ENCODE data around the gene PRPS2.
A peak's percentile ranks its signal among the peaks of the same experiment; 100 is the strongest.

PRPS2 gene

DNA sequence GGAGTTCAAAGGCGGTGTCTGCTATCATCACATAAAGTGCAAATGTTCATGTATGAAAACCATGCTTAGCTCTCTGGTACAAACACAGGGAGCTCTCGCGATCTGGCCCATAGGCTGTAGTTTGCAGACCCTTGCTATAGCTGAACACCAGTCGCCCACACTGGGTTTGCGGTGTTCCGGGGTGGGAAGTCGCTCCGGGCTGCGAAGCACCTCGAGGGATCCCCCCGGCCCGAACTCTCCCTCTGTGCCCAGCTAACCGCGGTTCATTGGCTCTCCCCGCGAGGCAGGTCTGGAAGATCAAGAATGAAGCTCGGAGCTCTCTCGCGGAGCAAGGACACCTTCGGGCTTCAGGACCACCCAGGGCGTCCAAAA is 341 bp upstream of the PRPS2 start:
- peaks cover 0 to 18% (median 0%) of the 10 kb centered on the region in 5 experiments for H3K9me3 ChIP-seq (ENCODE audit: control extremely low read depth in 1 of 5, control insufficient read depth in 4 of 5, insufficient read depth in 2 of 5, low read depth in 1 of 5, low read length in 4 of 5)
- peak in 1 of 3 donors; percentile 9 for DNase-seq

DNA sequence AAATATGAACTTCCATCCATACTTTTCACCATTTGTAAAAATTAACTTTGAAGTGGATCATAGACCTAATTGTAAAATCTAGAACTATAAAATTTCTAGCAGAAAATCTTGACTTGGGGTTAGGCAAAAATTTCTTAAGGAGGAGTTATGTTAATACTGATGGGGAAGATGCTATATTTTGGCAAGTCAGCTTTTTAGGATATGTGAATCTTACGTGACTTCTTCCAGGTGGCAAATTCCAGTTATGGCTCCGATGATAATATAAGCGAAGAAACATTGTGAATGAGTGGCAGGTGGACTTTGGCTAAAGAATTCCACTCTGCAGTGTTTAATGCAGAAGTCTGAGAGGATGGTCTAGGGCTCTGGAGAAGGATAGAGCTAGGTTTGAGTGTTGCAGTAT is 1.5 kb downstream of the PRPS2 start:
- peaks cover 0 to 3% (median under 1%) of the 10 kb centered on the region in 4 experiments for H3K36me3 ChIP-seq (ENCODE audit: control insufficient read depth in 4 of 4, insufficient read depth in 4 of 4, low read length in 3 of 4)
- H3K9me3 ChIP-seq (ENCODE audit: control extremely low read depth in 1 of 5, control insufficient read depth in 4 of 5, insufficient read depth in 2 of 5, low read depth in 1 of 5, low read length in 4 of 5) = peaks cover 0 to 18% (median 0%) of the 10 kb centered on the region in 5 experiments
- ChIA-PET CTCF (interaction anchor here (1.0 to 1.7 kb wide), 3 partner anchors 9 to 21 kb away, joined by 3 to 6 read pairs (median 4); no protein-coding TSS in a partner anchor), POLR2A (no interaction called here)
- peaks cover 0 to 13% (median 0%) of the 10 kb centered on the region in 5 experiments for H3K27me3 ChIP-seq (replicated peaks in 2 of 5; ENCODE audit: control insufficient read depth in 4 of 5, insufficient read depth in 5 of 5, low read length in 4 of 5)
- peak overlapping the region in 1 of 7 experiments; percentile 83 for H3K4me3 ChIP-seq (ENCODE audit: control insufficient read depth in 1 of 7, extremely low read depth in 1 of 7, insufficient read depth in 4 of 7, low read depth in 2 of 7, low read length in 6 of 7)
- no peak overlapping the region for H3K27ac ChIP-seq (ENCODE audit: insufficient read depth in 1 of 2, low read depth in 1 of 2, low read length in 2 of 2, poor library complexity in 1 of 2, severe bottlenecking in 2 of 2)
- H3K4me1 ChIP-seq (ENCODE audit: control extremely low read depth in 1 of 4, control insufficient read depth in 4 of 4, insufficient read depth in 4 of 4, low read length in 3 of 4) = peaks cover 0 to 11% (median 5%) of the 10 kb centered on the region in 4 experiments
- WGBS (ENCODE audit: insufficient coverage) = 98% methylated on average over 3 of the region's 3 CpGs
- no peak for DNase-seq

More for the DNA sequence above, 341 bp upstream of the PRPS2 start:
- H3K36me3 ChIP-seq (ENCODE audit: control insufficient read depth in 4 of 4, insufficient read depth in 4 of 4, low read length in 3 of 4) = peaks cover 0 to 3% (median 0%) of the 10 kb centered on the region in 4 experiments
- CTCF ChIA-PET = interaction anchor here (0.9 to 1.0 kb wide), 2 partner anchors 11 to 21 kb away, joined by 3 read pairs; no protein-coding TSS in a partner anchor
- POLR2A ChIA-PET = no interaction called here
- peak overlapping the region; percentile 59 to 83 (median 70) for H3K4me3 ChIP-seq (ENCODE audit: control insufficient read depth in 1 of 7, extremely low read depth in 1 of 7, insufficient read depth in 4 of 7, low read depth in 2 of 7, low read length in 6 of 7)
- no peak overlapping the region for H3K27ac ChIP-seq (ENCODE audit: insufficient read depth in 1 of 2, low read depth in 1 of 2, low read length in 2 of 2, poor library complexity in 1 of 2, severe bottlenecking in 2 of 2)
- WGBS (ENCODE audit: insufficient coverage) = 28% methylated on average over 15 of the region's 21 CpGs
- H3K27me3 ChIP-seq (replicated peaks in 2 of 5; ENCODE audit: control insufficient read depth in 4 of 5, insufficient read depth in 5 of 5, low read length in 4 of 5) = peaks cover 0 to 13% (median 0%) of the 10 kb centered on the region in 5 experiments
- peaks cover 0 to 11% (median 5%) of the 10 kb centered on the region in 4 experiments for H3K4me1 ChIP-seq (ENCODE audit: control extremely low read depth in 1 of 4, control insufficient read depth in 4 of 4, insufficient read depth in 4 of 4, low read length in 3 of 4)

- peaks cover 0 to 11% (median 5%) of the 10 kb centered on the region in 4 experiments for H3K4me1 ChIP-seq (ENCODE audit: control extremely low read depth in 1 of 4, control insufficient read depth in 4 of 4, insufficient read depth in 4 of 4, low read length in 3 of 4)
- no peak overlapping the region for H3K27ac ChIP-seq (ENCODE audit: insufficient read depth in 1 of 2, low read depth in 1 of 2, low read length in 2 of 2, poor library complexity in 1 of 2, severe bottlenecking in 2 of 2)
- ChIA-PET POLR2A (no interaction called here), CTCF (interaction anchor here (1.7 kb wide), 1 partner anchor 23 kb away, joined by 6 read pairs; no protein-coding TSS in a partner anchor)
- no peak overlapping the region for H3K4me3 ChIP-seq (ENCODE audit: control insufficient read depth in 1 of 7, extremely low read depth in 1 of 7, insufficient read depth in 4 of 7, low read depth in 2 of 7, low read length in 6 of 7)
- WGBS (ENCODE audit: insufficient coverage) = 88% methylated on average over 6 of the region's 6 CpGs
- peaks cover 0 to 12% (median 6%) of the 10 kb centered on the region in 4 experiments for H3K36me3 ChIP-seq (ENCODE audit: control insufficient read depth in 4 of 4, insufficient read depth in 4 of 4, low read length in 3 of 4)
- DNase-seq = no peak
- H3K9me3 ChIP-seq (ENCODE audit: control extremely low read depth in 1 of 5, control insufficient read depth in 4 of 5, insufficient read depth in 2 of 5, low read depth in 1 of 5, low read length in 4 of 5) = peaks cover 0 to 18% (median 0%) of the 10 kb centered on the region in 5 experiments
- peaks cover 0 to 8% (median 0%) of the 10 kb centered on the region in 5 experiments for H3K27me3 ChIP-seq (replicated peaks in 2 of 5; ENCODE audit: control insufficient read depth in 4 of 5, insufficient read depth in 5 of 5, low read length in 4 of 5)
Measured at GRCh38 chrX:12794654-12795053, 3.4 kb downstream of the PRPS2 start.

DNA sequence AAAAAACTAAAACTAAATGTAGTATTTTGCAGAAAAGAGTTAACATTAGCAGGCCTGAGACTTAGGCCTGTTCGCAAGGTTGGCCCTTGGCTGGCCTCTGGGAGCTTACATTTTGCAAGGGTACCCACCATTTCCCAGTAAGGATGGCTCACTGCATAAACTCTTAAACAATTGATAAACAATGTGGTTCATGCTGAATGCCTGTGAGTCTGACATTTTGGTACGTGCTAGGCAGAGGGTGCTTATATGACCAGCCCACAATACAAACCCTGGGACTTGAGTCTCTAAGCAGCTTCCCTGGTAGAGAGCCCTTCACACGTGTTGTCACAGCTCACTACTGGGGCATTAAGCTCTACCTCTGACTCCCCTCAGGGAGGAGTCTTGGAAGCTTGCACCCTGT is 7.4 kb downstream of the PRPS2 start:
- POLR2A ChIA-PET = no interaction called here
- no peak for DNase-seq
- H3K36me3 ChIP-seq (ENCODE audit: control insufficient read depth in 4 of 4, insufficient read depth in 4 of 4, low read length in 3 of 4) = peaks cover 0 to 23% (median 12%) of the 10 kb centered on the region in 4 experiments
- 82% methylated on average over 3 of the region's 3 CpGs for WGBS (ENCODE audit: insufficient coverage)
- H3K27me3 ChIP-seq (replicated peaks in 2 of 5; ENCODE audit: control insufficient read depth in 4 of 5, insufficient read depth in 5 of 5, low read length in 4 of 5) = no peaks in the 10 kb centered on the region
- H3K27ac ChIP-seq (ENCODE audit: insufficient read depth in 1 of 2, low read depth in 1 of 2, low read length in 2 of 2, poor library complexity in 1 of 2, severe bottlenecking in 2 of 2) = no peak overlapping the region
- CTCF ChIA-PET = interaction anchor here (1.6 kb wide), 1 partner anchor 16 kb away, joined by 4 read pairs; no protein-coding TSS in a partner anchor
- peaks cover 0 to 12% (median 3%) of the 10 kb centered on the region in 4 experiments for H3K4me1 ChIP-seq (ENCODE audit: control extremely low read depth in 1 of 4, control insufficient read depth in 4 of 4, insufficient read depth in 4 of 4, low read length in 3 of 4)
- H3K9me3 ChIP-seq (ENCODE audit: control extremely low read depth in 1 of 5, control insufficient read depth in 4 of 5, insufficient read depth in 2 of 5, low read depth in 1 of 5, low read length in 4 of 5) = peaks cover 0 to 9% (median 0%) of the 10 kb centered on the region in 5 experiments
- no peak overlapping the region for H3K4me3 ChIP-seq (ENCODE audit: control insufficient read depth in 1 of 7, extremely low read depth in 1 of 7, insufficient read depth in 4 of 7, low read depth in 2 of 7, low read length in 6 of 7)

- Histone ChIP-seq H3K4me3 (ENCODE audit: control insufficient read depth in 1 of 7, extremely low read depth in 1 of 7, insufficient read depth in 4 of 7, low read depth in 2 of 7, low read length in 6 of 7) (no peak overlapping the region), H3K27me3 (replicated peaks in 2 of 5; ENCODE audit: control insufficient read depth in 4 of 5, insufficient read depth in 5 of 5, low read length in 4 of 5) (no peaks in the 10 kb centered on the region), H3K27ac (ENCODE audit: insufficient read depth in 1 of 2, low read depth in 1 of 2, low read length in 2 of 2, poor library complexity in 1 of 2, severe bottlenecking in 2 of 2) (no peak overlapping the region), H3K4me1 (ENCODE audit: control extremely low read depth in 1 of 4, control insufficient read depth in 4 of 4, insufficient read depth in 4 of 4, low read length in 3 of 4) (peaks cover 0 to 15% (median 3%) of the 10 kb centered on the region in 4 experiments), H3K9me3 (ENCODE audit: control extremely low read depth in 1 of 5, control insufficient read depth in 4 of 5, insufficient read depth in 2 of 5, low read depth in 1 of 5, low read length in 4 of 5) (peaks cover 0 to 9% (median 0%) of the 10 kb centered on the region in 5 experiments), H3K36me3 (ENCODE audit: control insufficient read depth in 4 of 4, insufficient read depth in 4 of 4, low read length in 3 of 4) (peaks cover 0 to 25% (median 13%) of the 10 kb centered on the region in 4 experiments)
- ChIA-PET CTCF (no interaction called here), POLR2A (no interaction called here)
- WGBS (ENCODE audit: insufficient coverage) = 92% methylated on average over 12 of the region's 13 CpGs
- no peak for DNase-seq
Measured at GRCh38 chrX:12799118-12799517, 7.9 kb downstream of the PRPS2 start.

DNA sequence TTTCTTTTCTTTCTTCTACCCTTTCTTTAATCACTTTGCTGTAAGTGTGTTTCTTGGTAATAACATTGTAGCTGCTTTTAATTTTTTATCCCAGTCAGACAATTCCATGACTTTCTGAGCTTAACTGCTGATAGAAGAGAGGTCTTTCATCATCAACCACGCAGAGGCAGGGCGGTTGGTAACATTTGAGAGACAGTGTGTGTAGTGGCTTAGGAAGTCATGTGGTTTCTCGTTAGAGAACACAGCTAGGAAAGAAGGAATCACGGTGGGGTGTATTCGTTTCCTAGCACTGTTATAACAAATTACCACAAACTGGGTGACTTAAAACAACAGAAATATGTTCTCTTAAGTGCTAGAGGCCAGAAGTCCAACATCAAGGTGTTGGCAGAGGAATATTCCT is 11.5 kb downstream of the PRPS2 start:
- Histone ChIP-seq H3K27ac (ENCODE audit: insufficient read depth in 1 of 2, low read depth in 1 of 2, low read length in 2 of 2, poor library complexity in 1 of 2, severe bottlenecking in 2 of 2) (no peak overlapping the region), H3K9me3 (ENCODE audit: control extremely low read depth in 1 of 5, control insufficient read depth in 4 of 5, insufficient read depth in 2 of 5, low read depth in 1 of 5, low read length in 4 of 5) (no peaks in the 10 kb centered on the region), H3K4me1 (ENCODE audit: control extremely low read depth in 1 of 4, control insufficient read depth in 4 of 4, insufficient read depth in 4 of 4, low read length in 3 of 4) (peaks cover 0 to 19% (median 5%) of the 10 kb centered on the region in 4 experiments), H3K36me3 (ENCODE audit: control insufficient read depth in 4 of 4, insufficient read depth in 4 of 4, low read length in 3 of 4) (peaks cover 0 to 28% (median 14%) of the 10 kb centered on the region in 4 experiments), H3K4me3 (ENCODE audit: control insufficient read depth in 1 of 7, extremely low read depth in 1 of 7, insufficient read depth in 4 of 7, low read depth in 2 of 7, low read length in 6 of 7) (no peak overlapping the region), H3K27me3 (replicated peaks in 2 of 5; ENCODE audit: control insufficient read depth in 4 of 5, insufficient read depth in 5 of 5, low read length in 4 of 5) (no peaks in the 10 kb centered on the region)
- peak in 2 of 3 donors; percentile 48 to 63 for DNase-seq
- WGBS (ENCODE audit: insufficient coverage) = no CpG with 5 or more reads among the region's 5 CpGs
- ChIA-PET POLR2A (no interaction called here), CTCF (interaction anchor here (1.1 to 1.6 kb wide), 3 partner anchors 10 to 31 kb away, joined by 3 to 4 read pairs (median 3); no protein-coding TSS in a partner anchor)

GRCh38 chrX:12804655-12805054 is 13.4 kb downstream of the PRPS2 start:
- H3K4me1 ChIP-seq (ENCODE audit: control extremely low read depth in 1 of 4, control insufficient read depth in 4 of 4, insufficient read depth in 4 of 4, low read length in 3 of 4) = peaks cover 0 to 19% (median 5%) of the 10 kb centered on the region in 4 experiments
- CTCF ChIA-PET = interaction anchor here (1.0 to 2.0 kb wide), 3 partner anchors 10 to 90 kb away, joined by 5 to 6 read pairs (median 5); no protein-coding TSS in a partner anchor

More at GRCh38 chrX:12804655-12805054, 13.4 kb downstream of the PRPS2 start:
- no peak for DNase-seq
- Histone ChIP-seq H3K27ac (ENCODE audit: insufficient read depth in 1 of 2, low read depth in 1 of 2, low read length in 2 of 2, poor library complexity in 1 of 2, severe bottlenecking in 2 of 2) (no peak overlapping the region), H3K36me3 (ENCODE audit: control insufficient read depth in 4 of 4, insufficient read depth in 4 of 4, low read length in 3 of 4) (peaks cover 2 to 24% (median 9%) of the 10 kb centered on the region in 4 experiments), H3K4me3 (ENCODE audit: control insufficient read depth in 1 of 7, extremely low read depth in 1 of 7, insufficient read depth in 4 of 7, low read depth in 2 of 7, low read length in 6 of 7) (no peak overlapping the region), H3K27me3 (replicated peaks in 2 of 5; ENCODE audit: control insufficient read depth in 4 of 5, insufficient read depth in 5 of 5, low read length in 4 of 5) (no peaks in the 10 kb centered on the region), H3K9me3 (ENCODE audit: control extremely low read depth in 1 of 5, control insufficient read depth in 4 of 5, insufficient read depth in 2 of 5, low read depth in 1 of 5, low read length in 4 of 5) (no peaks in the 10 kb centered on the region)
- WGBS (ENCODE audit: insufficient coverage) = no CpG with 5 or more reads among the region's 2 CpGs
- POLR2A ChIA-PET = no interaction called here

Measured in common myeloid progenitor, CD34-positive (primary cell).